Measurements from ENCODE around the gene CHODL.

The CHODL gene

DNA sequence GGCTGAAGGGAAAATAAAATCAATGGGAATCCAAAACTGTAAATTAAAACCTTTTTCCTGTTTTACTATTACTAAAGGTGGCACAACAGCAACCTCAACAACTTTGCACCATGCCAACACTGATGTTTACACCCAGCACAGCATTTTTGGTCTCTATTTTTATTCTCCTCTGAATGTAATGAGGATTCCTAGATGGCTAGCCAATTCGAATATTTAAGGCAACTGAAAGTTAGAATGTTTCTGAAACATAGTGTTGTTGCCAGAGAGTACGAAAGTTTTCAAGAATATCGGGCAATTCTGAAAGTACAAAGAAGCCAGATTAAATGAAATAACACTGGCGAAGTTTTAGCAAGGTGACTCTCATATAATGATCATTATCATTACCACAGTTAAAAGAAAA, 40.7 kb downstream of the CHODL start:
- in situ Hi-C loops (cut with MboI; ENCODE audit: low sequenced_read_pairs), result no loop called here

GRCh38 chr21:18289876-18290275, 45.2 kb downstream of the CHODL start:
- in situ Hi-C loops (cut with MboI; ENCODE audit: low sequenced_read_pairs), result no loop called here

DNA sequence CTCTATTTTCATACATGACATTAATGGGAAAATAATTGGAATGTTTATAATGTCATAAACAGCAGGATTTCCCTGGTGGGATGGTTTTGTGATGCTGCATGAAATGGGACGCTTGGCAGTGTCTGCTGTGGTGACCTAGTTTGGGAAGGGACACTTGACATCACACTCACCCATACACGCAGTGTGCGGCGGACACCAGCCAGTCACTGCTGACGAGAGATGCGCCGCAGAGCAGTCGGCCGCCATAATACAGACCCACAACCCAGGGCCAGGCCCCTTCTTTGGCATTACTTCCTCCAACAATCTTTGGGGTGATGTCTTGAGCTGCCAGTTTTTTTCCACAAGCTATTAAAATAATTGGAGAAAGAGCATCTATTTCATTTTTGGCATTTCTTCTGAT, 49.5 kb downstream of the CHODL start:
- in situ Hi-C loops (cut with MboI; ENCODE audit: low sequenced_read_pairs), result no loop called here

DNA sequence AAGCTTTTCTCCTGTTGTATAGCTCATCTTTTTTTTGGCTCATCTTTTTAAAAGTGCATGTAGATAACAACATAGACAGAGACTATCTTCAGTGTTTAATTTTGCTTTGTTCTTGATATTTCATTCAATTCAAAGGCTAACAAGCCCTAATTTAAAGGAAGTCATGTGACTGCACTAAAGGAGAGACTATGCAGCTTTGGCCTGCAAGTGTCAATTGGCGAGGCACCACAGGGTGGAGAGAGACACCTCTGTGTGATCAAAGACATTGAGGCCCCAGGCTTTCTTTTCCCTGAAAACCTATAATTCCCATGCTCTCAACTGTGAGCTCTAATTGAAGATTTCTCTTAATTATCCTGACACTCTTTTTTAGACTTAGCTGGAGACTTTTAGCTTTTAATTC, 53.6 kb downstream of the CHODL start:
- in situ Hi-C loops (cut with MboI; ENCODE audit: low sequenced_read_pairs), result no loop called here
